Lower leg skin (tissue), 3 donors: ENCODE measurements around the gene HIPK2.

Experiments used
- CTCF ChIP-seq, 3 donors: fragments of 450-650 bp; IDR thresholded peaks; one replicate each; pipeline ENCODE4 v1.5.1; 2016; ENCODE audit warnings: antibody characterized with exemption in 3 of 3, mild to moderate bottlenecking in 3 of 3, moderate library complexity in 2 of 3
- POLR2A ChIP-seq, 2 donors: fragments of 450-650 bp; IDR thresholded peaks; one replicate each; pipeline ENCODE4 v1.6.1; 2016 to 2017; ENCODE audit warnings: antibody characterized with exemption in 2 of 2, mild to moderate bottlenecking in 1 of 2, moderate library complexity in 1 of 2

GRCh38 chr7:139720186-139720585 is 57.6 kb downstream of the HIPK2 start:
- TF ChIP-seq CTCF (IDR thresholded peaks at IDR 0.05) (no peak), POLR2A (IDR thresholded peaks at IDR 0.05) (no peak)
